ENCODE data around the gene IL18RAP. TPM values are rescaled to one million over a fixed set of nuclear protein-coding genes. Genes with fewer than 3 reads are reported as not detected.

Gene IL18RAP
- total and polyA plus RNA-seq, 2 experiments from 2014 or later: 0.40 TPM; not detected in 1

Small RNA genes within 50 kb of the gene (microRNA-seq; reads per million reads assigned to microRNA genes)
- gene MIR4772: not detected

Small RNA genes within 50 kb of the gene (small RNA-seq; reads per million reads assigned to genes)
- not detected for gene MIR4772

Other genes with a start within 250 kb of the IL18RAP start
- gene IL1RL2, start 236.1 kb upstream of the IL18RAP start, total RNA-seq: not detected in 2 replicates
- 1.3 TPM in 1 of 2 replicates, not detected in the other for gene IL1RL2, start 236.1 kb upstream of the IL18RAP start, polyA plus RNA-seq
- 13.1 and 15.6 TPM in 2 replicates for gene IL1RL1, start 111.6 kb upstream of the IL18RAP start, total RNA-seq
- 5.2 and 6.0 TPM in 2 replicates for gene IL1RL1, start 111.6 kb upstream of the IL18RAP start, polyA plus RNA-seq
- 19.3 and 25.5 TPM in 2 replicates for gene IL18R1, start 67.4 kb upstream of the IL18RAP start, total RNA-seq
- 17.1 and 19.7 TPM in 2 replicates for gene IL18R1, start 67.4 kb upstream of the IL18RAP start, polyA plus RNA-seq
- 0.80 and 1.8 TPM in 2 replicates for gene SLC9A4, start 50.1 kb downstream of the IL18RAP start, total RNA-seq
- gene SLC9A4, start 50.1 kb downstream of the IL18RAP start, polyA plus RNA-seq: 1.0 and 1.6 TPM in 2 replicates
- gene SLC9A2, start 196.4 kb downstream of the IL18RAP start, total RNA-seq: 2.1 and 2.7 TPM in 2 replicates
- gene SLC9A2, start 196.4 kb downstream of the IL18RAP start, polyA plus RNA-seq: 0.52 and 1.1 TPM in 2 replicates